Liver (tissue), 9 donors: Measurements from ENCODE around the gene AFAP1L2. TPM values are rescaled to one million over a fixed set of nuclear protein-coding genes. Genes with fewer than 3 reads are reported as not detected.

Experiments used
- DNase-seq: peaks from one replicate; pipeline ENCODE4 v3.0.0-alpha.2; 2017; ENCODE audit warnings: low spot score
- H3K27ac ChIP-seq, 2 donors: one replicate each; pipeline ENCODE4 v1.7.0; 2013; ENCODE audit warnings: inconsistent platforms in 2 of 2, low read length in 2 of 2, control low read depth in 1 of 2, low read depth in 1 of 2, mild to moderate bottlenecking in 1 of 2
- H3K27me3 ChIP-seq, 4 donors: one replicate each; pipeline versions ENCODE4 v1.6.1 to v1.7.0; 2013; ENCODE audit warnings: low read length in 3 of 4, inconsistent platforms in 1 of 4, mild to moderate bottlenecking in 1 of 4, moderate library complexity in 1 of 4; ENCODE audit not compliant: control insufficient read depth in 4 of 4, insufficient read depth in 4 of 4
- H3K36me3 ChIP-seq, 4 donors: one replicate each; pipeline versions ENCODE4 v1.6.1 to v1.7.0; 2013; ENCODE audit warnings: low read length in 3 of 4, mild to moderate bottlenecking in 3 of 4, low read depth in 1 of 4, moderate library complexity in 1 of 4; ENCODE audit not compliant: control insufficient read depth in 4 of 4, insufficient read depth in 3 of 4
- H3K4me1 ChIP-seq, 4 donors: one replicate each; pipeline versions ENCODE4 v1.6.1 to v1.7.0; 2013; ENCODE audit warnings: low read length in 3 of 4, mild to moderate bottlenecking in 3 of 4, moderate library complexity in 1 of 4; ENCODE audit not compliant: control insufficient read depth in 4 of 4, insufficient read depth in 4 of 4
- H3K4me3 ChIP-seq, 3 donors: one replicate each; pipeline versions ENCODE4 v1.6.1 to v1.7.0; 2013; ENCODE audit warnings: low read length in 3 of 3, control low read depth in 1 of 3, low read depth in 1 of 3, mild to moderate bottlenecking in 1 of 3
- H3K9ac ChIP-seq, 2 donors: one replicate each; pipeline ENCODE4 v1.7.0; 2013; ENCODE audit warnings: low read length in 2 of 2, mild to moderate bottlenecking in 2 of 2, moderate library complexity in 2 of 2, control low read depth in 1 of 2, low read depth in 1 of 2
- H3K9me3 ChIP-seq, 4 donors: one replicate each; pipeline versions ENCODE4 v1.6.1 to v1.7.0; 2013; ENCODE audit warnings: low read length in 3 of 4; ENCODE audit not compliant: control insufficient read depth in 4 of 4
- EGR1 ChIP-seq, 2 donors: IDR thresholded peaks; 2 replicates each; pipeline ENCODE4 v1.6.1; 2016 to 2018; ENCODE audit warnings: antibody characterized with exemption in 2 of 2, low read depth in 2 of 2
- FOXA1 ChIP-seq: IDR thresholded peaks from 2 replicates; pipeline ENCODE4 v1.6.1; 2016; ENCODE audit warnings: antibody characterized with exemption
- FOXA2 ChIP-seq: IDR thresholded peaks from 2 replicates; pipeline ENCODE4 v1.6.1; 2016; ENCODE audit warnings: antibody characterized with exemption
- GABPA ChIP-seq, 2 donors: IDR thresholded peaks in 1 of 2; conservative IDR thresholded peaks in 1 of 2; 2 replicates each; pipeline ENCODE4 v1.6.1; 2016; ENCODE audit warnings: antibody characterized with exemption in 2 of 2, mild to moderate bottlenecking in 1 of 2, moderate library complexity in 1 of 2
- HNF4A ChIP-seq, 2 donors: conservative IDR thresholded peaks; 2 replicates each; pipeline ENCODE4 v1.6.1; 2016; ENCODE audit warnings: antibody characterized with exemption in 2 of 2, mild to moderate bottlenecking in 2 of 2
- HNF4G ChIP-seq: IDR thresholded peaks from 2 replicates; pipeline ENCODE4 v1.6.1; 2016; ENCODE audit warnings: antibody characterized with exemption
- JUND ChIP-seq, 2 donors: IDR thresholded peaks; 2 replicates each; pipeline ENCODE4 v1.6.1; 2016; ENCODE audit warnings: antibody characterized with exemption in 2 of 2
- NR2F2 ChIP-seq: IDR thresholded peaks from 2 replicates; pipeline ENCODE4 v1.6.1; 2016; ENCODE audit warnings: antibody characterized with exemption
- RAD21 ChIP-seq, 2 donors: IDR thresholded peaks; 2 replicates each; pipeline ENCODE4 v1.6.1; 2016; ENCODE audit warnings: antibody characterized with exemption in 2 of 2, mild to moderate bottlenecking in 2 of 2
- RXRA ChIP-seq, 2 donors: IDR thresholded peaks; 2 replicates each; pipeline ENCODE4 v1.6.1; 2017 to 2018; ENCODE audit warnings: antibody characterized with exemption in 2 of 2, mild to moderate bottlenecking in 1 of 2
- SP1 ChIP-seq: IDR thresholded peaks from 2 replicates; pipeline ENCODE4 v1.6.1; 2018; ENCODE audit warnings: antibody characterized with exemption, mild to moderate bottlenecking
- TAF1 ChIP-seq: conservative IDR thresholded peaks from 2 replicates; pipeline ENCODE4 v1.6.1; 2016; ENCODE audit warnings: antibody characterized with exemption, mild to moderate bottlenecking
- YY1 ChIP-seq: IDR thresholded peaks from 2 replicates; pipeline ENCODE4 v1.6.1; 2016; ENCODE audit warnings: antibody characterized with exemption, mild to moderate bottlenecking
- WGBS: extraction: QIAGEN DNeasy Blood & Tissue Kit; methylation state at CpG from one replicate; pipeline ENCODE4 v1.1.7; 2013; 5-methylcytosine and 5-hydroxymethylcytosine counted together
- polyA plus RNA-seq, 2 donors: library from polyadenylated mRNA; stranded (reverse) in 1 of 2; unstranded in 1 of 2; fragments of 200-250 nt in 1 of 2; fragments of >200 nt in 1 of 2; fragmentation: Nextera tagmentation in 1 of 2; extraction: Ambion mirVana in 1 of 2; gene quantifications; one replicate each; pipeline versions ENCODE4 v1.2.1 to v1.2.3, GENCODE V29; 2013 to 2015
- total RNA-seq, 2 donors: library from RNA; depleted of rRNA; stranded (reverse); fragments of >200 nt; gene quantifications; one replicate each; pipeline ENCODE4 v1.2.3, GENCODE V29; 2014
- TF ChIP-seq, protein P1 (sequence below): IDR thresholded peaks from 2 replicates; pipeline ENCODE4 v1.6.1; 2016; ENCODE audit warnings: antibody characterized with exemption
- TF ChIP-seq, protein P2 (sequence below): IDR thresholded peaks from 2 replicates; pipeline ENCODE4 v1.6.1; 2016; ENCODE audit warnings: antibody characterized with exemption
- TF ChIP-seq, protein P3 (sequence below): IDR thresholded peaks from 2 replicates; pipeline ENCODE4 v1.6.1; 2016; ENCODE audit warnings: antibody characterized with exemption, mild to moderate bottlenecking
- TF ChIP-seq, protein P4 (sequence below): IDR thresholded peaks from 2 replicates; pipeline ENCODE4 v1.6.1; 2016; ENCODE audit warnings: antibody characterized with exemption
- donor health status: healthy.
- donor health status: healthy.
- donor health status: healthy.
- donor health status: healthy.
- donor health status: healthy.

AFAP1L2 gene
- total and polyA plus RNA-seq, 4 donors, result 0.53 to 1.8 (median 1.3) TPM

- Histone ChIP-seq H3K4me3 (no peak overlapping the region), H3K9ac (no peak overlapping the region), H3K36me3 (no peaks in the 10 kb centered on the region), H3K9me3 (no peaks in the 10 kb centered on the region), H3K27me3 (peaks cover 0 to 6% (median 0%) of the 10 kb centered on the region in 4 donors), H3K4me1 (no peaks in the 10 kb centered on the region), H3K27ac (no peak overlapping the region)
- no peak for DNase-seq
- whole genome bisulfite sequencing, result 88% methylated on average over 6 of the region's 6 CpGs
- TF ChIP-seq GABPA (IDR thresholded peaks at IDR 0.05 in 1 of 2, conservative IDR thresholded peaks at IDR 0.05 in 1 of 2), result no peak
- no peak for TF ChIP-seq SP1
- no peak for TF ChIP-seq EGR1 (IDR thresholded peaks at IDR 0.05; ENCODE audit: low read depth in 2 of 2)
- no peak for TF ChIP-seq JUND (IDR thresholded peaks at IDR 0.05)
- no peak for TF ChIP-seq FOXA1
- TF ChIP-seq, protein P1, sequence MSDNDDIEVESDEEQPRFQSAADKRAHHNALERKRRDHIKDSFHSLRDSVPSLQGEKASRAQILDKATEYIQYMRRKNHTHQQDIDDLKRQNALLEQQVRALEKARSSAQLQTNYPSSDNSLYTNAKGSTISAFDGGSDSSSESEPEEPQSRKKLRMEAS, result no peak
- no peak for TF ChIP-seq HNF4G
- TF ChIP-seq, protein P2, sequence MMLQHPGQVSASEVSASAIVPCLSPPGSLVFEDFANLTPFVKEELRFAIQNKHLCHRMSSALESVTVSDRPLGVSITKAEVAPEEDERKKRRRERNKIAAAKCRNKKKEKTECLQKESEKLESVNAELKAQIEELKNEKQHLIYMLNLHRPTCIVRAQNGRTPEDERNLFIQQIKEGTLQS, result no peak
- TF ChIP-seq TAF1, result no peak
- TF ChIP-seq FOXA2, result no peak
- TF ChIP-seq RXRA (IDR thresholded peaks at IDR 0.05), result no peak
These were observed 131.6 kb downstream of the AFAP1L2 start for GRCh38 chr10:114272696-114273095.

DNA sequence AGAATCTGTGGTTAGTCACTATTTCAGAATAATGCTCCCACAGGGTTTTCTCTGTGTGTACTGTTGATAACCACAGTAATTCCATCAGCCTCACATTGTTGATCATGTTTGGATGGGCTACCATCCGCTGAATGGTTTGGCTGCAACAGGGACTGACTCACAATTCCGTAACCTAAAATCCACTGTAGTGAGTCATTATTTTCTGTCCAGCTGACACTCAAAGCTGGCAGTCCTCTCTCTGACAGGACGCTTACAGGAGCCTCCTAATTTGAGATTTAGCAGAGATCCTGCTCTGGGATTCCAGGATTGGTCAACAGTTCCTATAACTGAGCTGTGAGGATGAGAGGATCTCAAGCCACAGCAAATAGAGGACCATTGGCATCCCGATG is 132.5 kb downstream of the AFAP1L2 start:
- 77% methylated on average over 4 of the region's 4 CpGs for WGBS
- TF ChIP-seq RXRA (IDR thresholded peaks at IDR 0.05) (no peak), HNF4G (no peak), YY1 (no peak), HNF4A (conservative IDR thresholded peaks at IDR 0.05) (no peak), FOXA1 (no peak), TAF1 (no peak), FOXA2 (no peak), NR2F2 (no peak), RAD21 (IDR thresholded peaks at IDR 0.05) (no peak)
- TF ChIP-seq, protein P3, sequence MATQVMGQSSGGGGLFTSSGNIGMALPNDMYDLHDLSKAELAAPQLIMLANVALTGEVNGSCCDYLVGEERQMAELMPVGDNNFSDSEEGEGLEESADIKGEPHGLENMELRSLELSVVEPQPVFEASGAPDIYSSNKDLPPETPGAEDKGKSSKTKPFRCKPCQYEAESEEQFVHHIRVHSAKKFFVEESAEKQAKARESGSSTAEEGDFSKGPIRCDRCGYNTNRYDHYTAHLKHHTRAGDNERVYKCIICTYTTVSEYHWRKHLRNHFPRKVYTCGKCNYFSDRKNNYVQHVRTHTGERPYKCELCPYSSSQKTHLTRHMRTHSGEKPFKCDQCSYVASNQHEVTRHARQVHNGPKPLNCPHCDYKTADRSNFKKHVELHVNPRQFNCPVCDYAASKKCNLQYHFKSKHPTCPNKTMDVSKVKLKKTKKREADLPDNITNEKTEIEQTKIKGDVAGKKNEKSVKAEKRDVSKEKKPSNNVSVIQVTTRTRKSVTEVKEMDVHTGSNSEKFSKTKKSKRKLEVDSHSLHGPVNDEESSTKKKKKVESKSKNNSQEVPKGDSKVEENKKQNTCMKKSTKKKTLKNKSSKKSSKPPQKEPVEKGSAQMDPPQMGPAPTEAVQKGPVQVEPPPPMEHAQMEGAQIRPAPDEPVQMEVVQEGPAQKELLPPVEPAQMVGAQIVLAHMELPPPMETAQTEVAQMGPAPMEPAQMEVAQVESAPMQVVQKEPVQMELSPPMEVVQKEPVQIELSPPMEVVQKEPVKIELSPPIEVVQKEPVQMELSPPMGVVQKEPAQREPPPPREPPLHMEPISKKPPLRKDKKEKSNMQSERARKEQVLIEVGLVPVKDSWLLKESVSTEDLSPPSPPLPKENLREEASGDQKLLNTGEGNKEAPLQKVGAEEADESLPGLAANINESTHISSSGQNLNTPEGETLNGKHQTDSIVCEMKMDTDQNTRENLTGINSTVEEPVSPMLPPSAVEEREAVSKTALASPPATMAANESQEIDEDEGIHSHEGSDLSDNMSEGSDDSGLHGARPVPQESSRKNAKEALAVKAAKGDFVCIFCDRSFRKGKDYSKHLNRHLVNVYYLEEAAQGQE, result no peak
- TF ChIP-seq, protein P4, sequence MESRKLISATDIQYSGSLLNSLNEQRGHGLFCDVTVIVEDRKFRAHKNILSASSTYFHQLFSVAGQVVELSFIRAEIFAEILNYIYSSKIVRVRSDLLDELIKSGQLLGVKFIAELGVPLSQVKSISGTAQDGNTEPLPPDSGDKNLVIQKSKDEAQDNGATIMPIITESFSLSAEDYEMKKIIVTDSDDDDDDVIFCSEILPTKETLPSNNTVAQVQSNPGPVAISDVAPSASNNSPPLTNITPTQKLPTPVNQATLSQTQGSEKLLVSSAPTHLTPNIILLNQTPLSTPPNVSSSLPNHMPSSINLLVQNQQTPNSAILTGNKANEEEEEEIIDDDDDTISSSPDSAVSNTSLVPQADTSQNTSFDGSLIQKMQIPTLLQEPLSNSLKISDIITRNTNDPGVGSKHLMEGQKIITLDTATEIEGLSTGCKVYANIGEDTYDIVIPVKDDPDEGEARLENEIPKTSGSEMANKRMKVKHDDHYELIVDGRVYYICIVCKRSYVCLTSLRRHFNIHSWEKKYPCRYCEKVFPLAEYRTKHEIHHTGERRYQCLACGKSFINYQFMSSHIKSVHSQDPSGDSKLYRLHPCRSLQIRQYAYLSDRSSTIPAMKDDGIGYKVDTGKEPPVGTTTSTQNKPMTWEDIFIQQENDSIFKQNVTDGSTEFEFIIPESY, result no peak
- TF ChIP-seq, protein P2, result no peak
- TF ChIP-seq, protein P1, result no peak
- no peak for DNase-seq
- Histone ChIP-seq H3K9ac (no peak overlapping the region), H3K27me3 (peaks cover 0 to 3% (median 0%) of the 10 kb centered on the region in 4 donors), H3K9me3 (no peaks in the 10 kb centered on the region), H3K36me3 (no peaks in the 10 kb centered on the region), H3K27ac (no peak overlapping the region), H3K4me3 (no peak overlapping the region), H3K4me1 (no peaks in the 10 kb centered on the region)
